Stimulated activated CD8-positive, alpha-beta memory T cell treated with anti-CD3 and anti-CD28 coated beads, Interleukin-4, amount 100 ng/mL, for 1 hour (primary cell): Measurements from ENCODE around the gene ZNF385D.

Experiments used
- DNase-seq, 2 donors: peaks; one replicate each; pipeline ENCODE4 v3.0.0-alpha.2; 2020; ENCODE audit warnings: low read depth in 2 of 2, low spot score in 1 of 2

The ZNF385D gene

GRCh38 chr3:21750080-21750696 lies 822 bp downstream of the ZNF385D start:
- no peak for DNase-seq

GRCh38 chr3:21747966-21748555 lies 2.9 kb downstream of the ZNF385D start:
- no peak for DNase-seq

GRCh38 chr3:21747376-21747775 lies 3.6 kb downstream of the ZNF385D start:
- DNase-seq, result no peak

GRCh38 chr3:21745966-21746365 lies 5.0 kb downstream of the ZNF385D start:
- DNase-seq, result no peak

- DNase-seq, result no peak
Observed at GRCh38 chr3:21744793-21745192, 6.2 kb downstream of the ZNF385D start.

GRCh38 chr3:21738935-21739702 lies 11.9 kb downstream of the ZNF385D start:
- no peak for DNase-seq

GRCh38 chr3:21738283-21738682 lies 12.7 kb downstream of the ZNF385D start:
- DNase-seq, result no peak

- DNase-seq, result no peak
Observed at GRCh38 chr3:21734746-21735145, 16.3 kb downstream of the ZNF385D start.

- DNase-seq, result no peak
Observed at GRCh38 chr3:21729888-21730459, 21.0 kb downstream of the ZNF385D start.

GRCh38 chr3:21729331-21729730 lies 21.7 kb downstream of the ZNF385D start:
- no peak for DNase-seq

GRCh38 chr3:21722768-21723167 lies 28.2 kb downstream of the ZNF385D start:
- no peak for DNase-seq

GRCh38 chr3:21722301-21722700 lies 28.7 kb downstream of the ZNF385D start:
- DNase-seq, result no peak

- no peak for DNase-seq
Observed at GRCh38 chr3:21718943-21719591, 31.9 kb downstream of the ZNF385D start.

- no peak for DNase-seq
Observed at GRCh38 chr3:21718161-21718765, 32.7 kb downstream of the ZNF385D start.

- DNase-seq, result no peak
Observed at GRCh38 chr3:21715662-21716061, 35.3 kb downstream of the ZNF385D start.

GRCh38 chr3:21705769-21706168 lies 45.2 kb downstream of the ZNF385D start:
- DNase-seq, result no peak

GRCh38 chr3:21704796-21705195 lies 46.2 kb downstream of the ZNF385D start:
- DNase-seq, result no peak

- DNase-seq, result no peak
Observed at GRCh38 chr3:21703291-21703690, 47.7 kb downstream of the ZNF385D start.

GRCh38 chr3:21697707-21698106 lies 53.3 kb downstream of the ZNF385D start:
- DNase-seq, result no peak

GRCh38 chr3:21694506-21694905 lies 56.5 kb downstream of the ZNF385D start:
- DNase-seq, result no peak

- no peak for DNase-seq
Observed at GRCh38 chr3:21691036-21691435, 60.0 kb downstream of the ZNF385D start.
